Fibroblast of skin of right quadriceps (primary cell): ENCODE data around the gene CFAP99.
"Not testable (repeated sequence)": the region's sequence is repeated elsewhere in the genome, so short reads cannot be mapped to it uniquely, and the experiment has no call there.

Experiments
- DNase-seq: peaks from one replicate; pipeline ENCODE4 v3.0.0-alpha.2; 2013

CFAP99 gene

DNA sequence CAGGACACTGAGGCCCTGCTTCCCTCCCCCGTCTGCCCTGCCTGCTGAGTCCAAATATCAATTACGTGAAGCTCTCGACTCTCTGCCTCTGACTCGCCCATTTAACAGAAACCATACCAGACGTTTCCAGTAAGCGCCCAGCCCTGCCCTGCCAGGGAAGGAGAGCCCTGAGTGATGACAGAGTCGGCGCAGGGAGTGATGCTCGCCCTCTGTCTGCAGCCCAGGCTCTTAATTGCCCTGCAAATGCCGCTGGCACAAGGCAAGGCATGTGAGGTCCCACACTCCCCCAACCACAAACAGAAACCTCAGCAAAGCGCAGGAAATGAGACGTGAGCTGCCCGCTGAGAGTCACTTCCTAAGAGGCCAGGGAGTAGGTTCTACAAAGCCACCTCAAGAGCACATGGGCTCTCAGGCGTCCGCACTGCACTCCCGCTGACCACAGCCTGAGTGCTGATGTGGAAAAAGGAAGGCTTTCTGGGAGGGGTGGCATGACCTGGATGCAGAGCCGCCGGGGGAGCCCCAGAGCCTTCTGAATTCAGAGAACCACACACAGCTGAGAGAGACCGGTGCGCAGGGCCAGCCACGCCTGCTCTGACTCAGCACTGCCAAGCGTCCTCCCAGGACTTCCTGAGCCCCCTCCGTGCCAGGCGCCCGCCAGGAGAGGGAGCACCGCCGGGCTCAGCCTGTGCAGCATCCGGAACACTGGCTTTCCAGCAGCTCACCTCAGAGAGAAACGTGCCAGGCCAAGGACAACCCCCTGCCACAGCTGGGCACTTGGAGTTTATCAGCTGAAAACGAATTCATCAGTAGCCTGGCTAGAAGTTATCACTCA is 5.7 kb upstream of the CFAP99 start:
- peak; percentile 85 for DNase-seq

DNA sequence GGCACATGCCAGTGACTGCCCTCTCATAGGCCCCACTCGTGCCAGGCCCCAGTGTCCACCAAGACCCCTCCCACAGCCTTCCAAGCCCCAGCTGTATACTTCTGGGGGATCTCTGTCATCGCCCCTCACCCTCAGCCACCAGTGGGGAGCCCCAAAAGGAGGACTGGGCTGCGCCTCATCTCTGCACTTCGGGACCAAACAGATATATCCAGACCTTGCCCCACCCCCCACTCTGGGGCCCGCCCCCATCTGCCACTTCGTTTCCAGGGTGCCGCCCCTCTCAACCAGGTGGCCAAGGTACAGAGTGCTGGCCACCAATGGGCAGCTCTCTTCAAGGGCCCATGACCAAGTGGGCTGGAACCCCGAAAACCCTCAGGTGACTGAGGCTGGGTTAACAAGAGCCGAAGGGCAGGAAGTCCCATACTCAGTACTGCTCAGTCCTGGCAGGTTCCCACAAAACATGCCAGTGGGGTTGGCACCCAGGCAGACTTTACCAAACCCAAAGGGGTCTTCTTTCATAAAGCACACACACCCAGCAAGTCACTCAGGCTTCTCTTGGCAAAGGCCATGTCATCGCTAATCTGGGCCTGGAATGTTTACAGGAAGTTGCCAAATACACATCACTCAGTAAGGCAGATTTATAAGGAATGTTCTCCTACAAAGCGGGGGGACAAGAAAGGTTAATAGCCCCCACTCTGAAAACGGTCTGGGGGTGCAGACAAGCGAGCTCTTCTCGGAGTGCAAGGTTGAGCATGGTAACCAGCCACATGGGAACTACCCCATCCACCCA is 4.7 kb upstream of the CFAP99 start:
- DNase-seq: peak; percentile 15

DNA sequence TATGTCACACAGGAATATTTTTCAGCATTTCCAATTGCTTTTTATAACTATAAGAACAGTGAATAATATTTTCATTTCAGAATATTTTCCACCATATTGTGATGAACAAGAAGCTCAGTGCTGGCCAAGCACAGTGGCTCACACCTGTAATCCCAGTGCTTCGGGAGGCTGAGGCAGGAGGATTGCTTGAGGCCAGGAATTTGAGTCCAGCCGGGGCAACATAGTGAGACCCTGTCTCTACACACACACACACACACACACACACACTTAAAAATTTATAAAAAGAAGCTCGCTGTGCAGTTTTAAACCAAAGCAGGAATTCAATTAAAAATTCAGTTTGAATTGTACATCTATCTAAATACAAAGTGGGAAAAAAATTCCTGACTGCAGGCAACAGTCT is 3.5 kb upstream of the CFAP99 start:
- no peak for DNase-seq

DNA sequence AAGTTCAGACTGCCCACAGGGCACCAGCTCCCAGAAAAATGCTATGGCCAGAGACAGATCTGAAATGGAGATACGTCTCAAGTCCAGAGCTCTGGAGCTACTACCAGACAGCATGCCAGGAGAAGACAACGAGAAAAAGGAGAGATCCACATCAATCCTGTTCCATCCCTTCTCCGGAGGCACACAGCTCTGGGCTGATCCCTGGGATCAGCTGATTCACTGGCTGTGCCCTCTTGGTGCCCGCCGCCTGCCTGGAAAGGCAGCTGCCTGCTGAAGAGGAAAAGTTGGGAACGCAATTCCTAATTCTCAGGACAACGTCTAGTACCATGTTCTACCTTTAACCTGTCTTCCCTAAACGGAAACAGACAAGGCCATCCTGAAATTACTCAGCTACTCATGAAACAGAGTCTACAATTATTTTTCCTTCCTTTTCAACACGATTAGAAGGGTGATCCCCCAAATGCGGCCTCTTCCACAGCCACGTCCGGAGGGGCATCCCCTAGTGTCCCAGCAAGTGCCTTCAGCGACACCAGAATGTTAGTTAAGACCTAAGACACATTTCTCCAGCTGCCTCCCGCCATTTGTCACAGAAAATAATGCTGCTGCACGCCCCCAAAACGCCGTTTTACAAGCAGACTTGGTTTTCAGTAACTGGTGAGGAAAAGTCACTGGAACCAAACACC is 2.7 kb upstream of the CFAP99 start:
- no peak for DNase-seq

DNA sequence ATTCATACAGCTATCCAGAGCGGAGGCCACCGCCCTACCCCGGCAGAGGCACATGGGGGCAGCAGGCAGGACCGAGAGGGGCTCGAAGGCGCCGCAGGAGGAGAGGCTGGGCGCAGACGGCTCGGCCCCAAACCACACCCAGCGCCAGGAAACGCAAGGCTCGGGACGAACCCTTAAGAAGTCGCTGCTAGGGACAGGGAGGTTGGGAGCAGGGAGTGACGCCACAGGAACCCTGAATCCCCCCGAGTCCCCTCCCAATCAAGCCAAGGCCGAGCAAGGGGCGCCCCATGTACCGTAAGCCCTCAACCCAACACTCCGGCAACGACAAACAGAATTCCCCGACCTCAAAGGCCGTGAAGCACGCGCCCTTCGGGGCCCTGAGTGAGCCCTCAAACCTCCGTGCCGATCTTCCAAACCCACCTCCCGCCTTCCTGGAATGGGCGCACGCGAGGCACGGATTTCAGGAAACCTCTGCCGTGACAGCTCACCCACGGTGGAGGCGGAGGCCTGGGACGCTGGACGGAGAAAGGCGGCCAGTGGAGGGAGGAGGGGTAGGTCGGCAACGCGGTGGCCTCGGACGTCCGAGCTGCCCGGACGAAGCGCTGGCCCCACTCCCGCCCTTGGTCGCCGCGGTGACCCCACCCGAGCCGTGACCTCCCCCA is 2.1 kb upstream of the CFAP99 start:
- no peak for DNase-seq

DNA sequence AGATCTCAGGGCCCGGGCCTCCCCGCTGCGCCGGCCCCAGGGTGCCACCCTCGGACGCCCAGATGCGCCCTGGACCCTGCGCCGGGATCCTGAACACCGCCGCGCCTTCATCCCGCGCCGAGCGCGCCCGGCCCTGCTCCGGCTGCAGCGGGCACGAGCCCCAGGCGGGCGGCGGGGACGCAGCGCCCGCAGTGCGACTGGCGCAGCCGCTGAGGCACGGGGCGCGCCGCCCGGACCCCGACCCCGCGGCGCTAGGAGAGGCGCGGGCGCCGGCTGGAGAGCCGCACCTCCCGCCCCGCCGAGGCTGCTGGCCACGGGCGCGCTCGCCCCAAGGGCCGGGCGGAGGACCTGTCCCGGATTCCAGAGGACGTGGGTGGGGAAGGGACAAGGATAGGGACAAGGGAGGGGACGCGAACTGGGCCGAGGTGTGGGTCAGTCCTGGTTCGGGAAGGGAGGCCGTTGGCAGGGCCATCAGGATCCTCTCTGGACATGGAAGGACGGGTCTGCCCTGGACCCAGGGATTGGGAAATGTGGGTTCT is 1.5 kb upstream of the CFAP99 start:
- DNase-seq: no peak

DNA sequence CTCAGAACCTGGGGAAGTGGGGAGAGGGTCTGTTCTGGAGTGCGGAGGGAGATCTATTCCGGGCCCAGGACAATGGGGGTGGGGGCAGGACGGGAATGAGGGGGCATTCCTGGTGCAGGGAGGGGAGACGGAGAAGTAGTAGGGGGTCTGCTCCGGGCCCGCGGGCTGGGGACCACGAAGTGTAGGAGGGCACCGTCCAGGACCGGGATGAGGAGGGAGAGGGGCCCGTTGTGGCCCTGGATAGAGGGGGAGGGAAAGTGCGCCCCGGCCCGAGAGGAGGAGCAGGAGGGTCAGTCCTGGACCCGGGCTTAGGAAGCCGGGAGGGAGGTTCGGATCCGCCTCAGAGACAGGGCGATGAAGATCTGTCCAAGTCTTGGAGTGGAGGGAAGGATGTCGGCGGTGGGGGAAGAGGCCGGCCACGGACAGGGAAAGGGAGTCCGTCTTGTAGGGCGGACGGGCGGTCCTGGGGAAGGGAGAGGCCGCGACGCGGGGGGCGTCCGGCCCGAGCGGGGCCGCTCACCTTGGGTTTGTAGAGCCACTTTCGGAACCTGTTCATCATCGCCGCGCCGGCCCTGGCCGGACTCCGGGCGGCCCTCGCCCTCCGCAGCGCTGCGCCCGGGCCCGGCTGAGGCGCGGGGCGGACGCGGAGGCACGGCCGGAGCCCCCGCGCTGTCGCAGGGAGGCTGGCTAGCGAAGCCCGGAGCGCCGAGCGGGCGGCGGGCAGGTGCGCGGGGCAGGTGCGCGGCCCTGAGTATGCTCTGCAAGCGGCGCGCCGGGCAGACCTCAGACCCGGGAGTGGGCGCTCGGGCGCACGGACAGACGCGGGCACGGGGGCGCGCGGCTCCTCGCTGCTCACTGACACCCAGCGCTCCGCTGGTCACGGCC is 748 bp upstream of the CFAP99 start, which contains the start of gene ZFYVE28:
Gene ZFYVE28 (minus strand): TSS at position 881 of the 885 bp plus-strand sequence. CDS start 322 bp downstream, at position 559.
- DNase-seq: no peak

DNA sequence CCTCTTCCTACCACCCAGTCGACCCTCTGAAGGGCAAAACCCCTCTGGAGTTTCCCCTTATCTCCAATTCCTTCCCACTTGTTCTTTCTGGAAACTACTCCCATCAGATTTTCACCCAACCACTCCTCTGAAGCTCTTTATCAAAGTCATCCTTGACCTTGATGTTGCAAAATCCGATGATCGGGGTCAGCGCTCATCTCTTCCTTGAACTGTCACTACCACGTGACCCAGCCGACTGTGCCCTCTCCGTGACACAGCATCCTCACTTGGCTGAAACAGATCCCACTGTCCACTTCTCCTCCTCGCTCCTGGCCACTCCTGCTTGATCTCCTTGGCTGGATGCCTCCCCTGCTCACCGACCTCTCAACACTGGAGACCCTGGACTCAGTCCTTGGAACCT is 1.1 kb downstream of the CFAP99 start:
- DNase-seq: no peak

DNA sequence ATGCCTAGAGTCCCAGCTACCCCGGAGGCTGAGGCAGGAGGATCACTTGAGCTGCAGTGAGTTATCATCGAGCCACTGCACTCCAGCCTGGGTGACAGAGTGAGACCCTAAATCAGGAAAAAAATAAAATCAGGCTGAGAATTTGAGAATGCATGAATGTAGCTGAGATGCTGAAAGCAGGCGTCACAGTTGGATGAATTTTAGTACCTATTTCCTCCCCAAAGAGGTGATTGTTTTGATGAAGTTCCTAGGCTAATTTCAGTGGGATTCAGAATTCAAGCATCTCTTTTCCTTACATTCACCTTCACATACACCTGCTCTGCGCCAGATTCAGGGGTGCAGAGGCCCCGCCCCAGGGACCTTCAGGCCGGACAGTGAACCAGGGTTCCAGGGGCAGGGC is 3.2 kb downstream of the CFAP99 start:
- no peak for DNase-seq

DNA sequence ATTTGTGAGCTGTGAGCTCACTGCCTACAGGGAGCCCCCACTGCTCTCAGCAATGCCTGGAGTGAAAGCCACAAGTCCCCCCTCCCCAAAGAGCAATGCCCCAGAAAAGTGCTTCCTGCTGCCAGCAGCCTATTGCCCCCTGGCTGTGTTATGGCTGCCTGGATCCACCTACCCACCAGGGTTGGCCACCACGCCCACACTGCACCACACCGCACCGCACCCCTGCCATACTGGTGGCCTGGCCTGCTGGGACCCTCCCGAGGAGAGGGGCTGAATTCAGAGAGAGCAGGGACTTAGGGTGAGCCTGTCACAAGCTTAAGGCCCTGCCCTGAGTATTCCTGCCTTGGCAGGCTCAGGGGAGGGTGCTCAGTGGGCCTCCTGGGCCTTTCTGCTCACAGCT is 4.3 kb downstream of the CFAP99 start:
- DNase-seq: no peak

DNA sequence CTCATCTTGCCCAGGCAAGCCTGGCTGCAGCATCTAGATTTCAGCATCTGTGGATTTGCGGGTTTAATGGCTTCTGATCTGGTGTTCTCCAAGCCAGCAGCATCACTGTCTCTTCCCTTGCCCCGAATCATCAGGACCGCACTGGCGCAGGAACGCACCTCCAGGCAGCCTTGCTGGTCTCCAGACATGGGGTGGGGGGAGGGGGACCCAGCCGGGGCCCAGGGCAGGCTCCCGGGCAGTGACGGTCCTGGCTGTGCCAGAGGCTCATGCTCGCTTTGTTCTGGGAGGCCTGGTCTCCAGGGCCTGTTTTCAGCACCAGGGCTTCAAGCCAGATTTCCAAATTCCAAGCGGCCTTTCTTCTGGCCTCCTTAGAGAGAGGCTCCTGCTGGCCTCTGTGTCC is 4.9 kb downstream of the CFAP99 start:
- DNase-seq: no peak

DNA sequence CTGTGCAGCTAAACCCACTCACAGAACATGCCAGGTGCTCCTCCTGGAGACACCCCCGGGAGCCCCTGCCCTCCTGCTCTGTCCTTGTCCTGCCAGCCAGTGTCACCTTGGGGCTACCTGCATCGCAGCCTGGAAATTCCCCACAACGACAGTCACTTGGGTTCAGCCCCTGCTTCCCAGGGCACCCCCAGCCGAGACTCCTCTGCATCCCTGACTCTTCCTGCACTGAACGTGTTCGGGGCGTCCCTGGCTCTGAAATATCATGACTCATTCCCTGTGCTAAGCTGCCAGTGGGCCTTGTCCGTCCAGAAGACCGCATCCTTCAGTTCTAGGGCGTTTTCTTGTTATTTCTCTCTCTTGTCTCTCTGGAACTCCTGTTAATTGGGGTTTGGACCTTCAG is 5.8 kb downstream of the CFAP99 start:
- no peak for DNase-seq

DNA sequence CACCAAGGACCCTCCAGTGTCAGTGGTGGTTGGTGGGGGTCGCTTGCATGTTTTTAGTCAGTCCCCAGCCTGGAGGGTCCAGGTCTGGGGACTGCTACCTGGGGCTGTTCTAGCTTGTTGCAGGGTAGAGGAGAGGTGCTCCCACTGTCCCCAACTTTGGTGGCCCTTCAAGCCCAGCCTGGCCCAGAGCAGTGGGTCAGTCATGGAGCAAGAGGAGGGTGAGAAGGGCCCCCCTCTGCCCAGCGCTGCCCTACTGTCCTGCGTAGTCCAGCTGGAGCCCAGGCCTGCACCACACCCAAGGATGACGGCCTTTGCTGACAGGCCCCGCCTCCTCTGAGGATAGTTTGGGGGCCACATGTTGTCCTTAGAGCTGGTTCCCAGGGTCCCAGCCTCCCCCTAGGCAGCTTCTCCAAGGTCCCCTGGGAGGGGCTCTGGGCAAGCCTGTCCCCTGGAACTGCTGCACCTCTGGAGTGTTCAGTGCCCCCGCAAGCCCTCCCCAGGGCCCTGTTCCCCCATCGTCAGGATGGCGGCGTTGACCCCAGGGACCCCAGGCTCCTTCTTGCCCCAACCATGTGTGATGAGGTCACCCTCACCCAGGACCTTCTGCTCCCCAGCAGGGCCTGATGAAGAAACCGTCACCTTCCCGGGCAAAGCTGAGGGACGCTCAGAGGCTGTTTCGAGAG is 6.8 kb downstream of the CFAP99 start:
- DNase-seq: no peak

DNA sequence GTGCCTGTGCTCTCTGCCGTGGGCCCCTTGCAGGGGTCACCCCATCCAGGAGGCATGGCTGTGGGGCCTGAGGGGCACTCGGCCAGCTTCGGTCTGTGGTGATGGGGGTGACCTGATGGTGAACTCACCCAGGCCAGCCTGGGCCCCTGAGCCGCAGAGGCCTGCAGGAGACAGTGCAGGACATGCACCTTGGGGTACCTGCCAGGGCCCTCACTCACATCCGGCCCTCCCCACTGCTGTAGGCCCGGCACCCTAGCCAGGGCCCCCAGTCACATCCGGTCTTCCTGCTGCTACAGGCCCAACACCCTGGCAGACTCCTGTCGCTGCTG is 7.3 kb downstream of the CFAP99 start:
- no peak for DNase-seq

DNA sequence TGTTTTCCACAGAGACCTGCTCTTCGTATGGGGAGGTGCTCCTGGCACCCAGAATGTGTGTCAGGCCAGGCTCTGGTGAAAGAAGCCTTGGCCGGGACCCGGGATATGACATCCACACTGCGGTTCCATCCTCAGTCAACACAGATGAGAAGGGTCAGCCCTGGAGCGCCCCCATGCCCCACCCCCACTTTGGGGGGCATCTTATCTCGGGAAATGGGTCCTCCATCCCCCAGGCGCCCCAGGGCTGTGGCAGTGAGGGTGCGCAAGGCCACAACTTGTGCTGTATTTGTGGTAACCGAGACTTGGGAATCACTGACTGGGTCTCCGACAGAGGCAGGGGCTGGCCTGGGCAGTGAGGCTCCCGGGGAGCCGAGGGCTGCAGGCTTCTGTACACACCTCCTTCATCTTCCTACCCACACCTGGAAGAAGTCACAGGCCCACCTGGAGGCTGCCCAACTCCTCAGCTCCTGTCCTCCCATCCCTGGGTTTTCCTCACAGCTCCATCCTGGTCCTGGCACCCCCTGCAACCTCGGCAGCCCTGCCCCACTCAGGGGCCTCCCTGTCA is 8.0 kb downstream of the CFAP99 start:
- DNase-seq: no peak

DNA sequence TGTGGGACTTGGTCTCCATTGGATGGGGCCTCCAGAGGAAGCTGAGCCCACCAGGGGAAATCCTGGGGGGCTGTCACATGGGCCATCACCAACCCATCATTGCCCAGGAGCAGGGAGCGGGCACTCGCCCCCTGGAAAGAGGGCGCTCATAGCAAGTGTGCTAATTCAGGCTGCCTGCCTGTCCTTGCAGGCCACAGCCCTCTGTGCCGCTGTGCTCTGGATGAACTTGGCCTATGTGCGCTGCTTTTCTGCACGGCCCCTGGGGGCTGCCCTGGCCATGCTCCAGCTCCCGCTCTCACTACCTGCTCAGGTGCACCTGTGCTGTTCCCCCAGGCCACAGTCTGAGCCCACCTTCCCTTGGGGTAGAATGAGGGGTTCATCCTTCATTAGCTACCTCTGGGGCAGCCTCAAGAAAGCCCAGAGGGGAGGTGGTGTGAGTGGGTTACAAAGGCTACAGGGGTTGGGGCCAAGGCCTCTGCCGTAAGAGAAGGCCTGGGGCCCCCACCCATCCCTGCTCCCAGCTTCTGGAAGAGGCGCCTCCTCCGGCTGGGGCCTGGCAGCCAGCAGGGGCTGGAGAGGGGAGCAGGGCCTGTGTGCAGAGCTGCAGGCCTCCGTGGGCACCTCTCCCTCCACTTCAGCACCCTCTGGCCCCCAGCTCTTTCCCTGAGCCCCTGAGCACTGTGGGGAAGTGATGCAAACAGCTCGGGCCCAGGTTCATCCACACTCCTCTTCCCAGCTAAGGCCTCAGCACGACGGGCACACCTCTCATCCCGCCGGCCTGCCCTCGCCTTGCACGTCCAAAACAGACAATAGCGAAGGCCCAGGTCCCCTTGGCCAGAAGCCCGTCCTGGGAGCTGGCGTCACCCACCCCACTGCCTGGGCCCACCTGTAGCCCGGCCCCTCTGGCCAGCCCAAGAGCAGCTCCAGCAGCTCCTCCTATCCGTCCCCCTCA is 8.9 kb downstream of the CFAP99 start:
- no peak for DNase-seq

DNA sequence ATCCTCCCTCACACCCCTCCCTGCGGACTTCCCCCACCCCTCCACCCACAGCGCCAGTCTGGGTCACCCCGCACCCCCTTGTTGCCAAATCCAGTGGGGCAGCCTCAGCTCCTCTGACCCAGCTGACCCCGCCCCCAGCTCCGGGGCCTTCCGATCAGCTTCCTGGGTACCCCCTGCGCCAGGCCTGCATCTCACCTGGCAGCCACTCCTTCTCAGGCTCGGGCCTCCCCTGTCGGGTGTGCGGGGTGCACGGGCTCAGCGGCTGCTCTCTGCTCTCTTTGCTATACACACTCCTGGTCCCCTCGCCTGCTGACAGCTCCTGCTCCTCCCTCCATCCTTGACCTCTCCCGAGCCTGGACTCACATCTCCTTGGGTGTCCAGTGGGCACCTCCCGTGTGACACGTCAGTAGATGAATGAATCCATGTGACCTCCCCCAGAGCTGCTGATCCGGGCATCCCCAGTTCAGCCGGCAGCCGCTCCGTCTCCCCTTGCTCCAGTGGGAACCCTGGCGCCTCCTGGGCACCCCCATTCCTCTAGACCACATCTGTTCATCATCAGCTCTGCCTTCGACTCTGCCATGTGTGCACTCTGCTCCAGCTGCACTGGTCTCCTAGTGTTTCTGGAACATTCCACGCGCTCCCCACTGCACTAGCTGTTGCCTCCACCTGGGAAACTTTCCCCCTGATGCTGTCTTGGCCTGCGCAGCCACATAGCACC is 9.9 kb downstream of the CFAP99 start:
- DNase-seq: no peak

DNA sequence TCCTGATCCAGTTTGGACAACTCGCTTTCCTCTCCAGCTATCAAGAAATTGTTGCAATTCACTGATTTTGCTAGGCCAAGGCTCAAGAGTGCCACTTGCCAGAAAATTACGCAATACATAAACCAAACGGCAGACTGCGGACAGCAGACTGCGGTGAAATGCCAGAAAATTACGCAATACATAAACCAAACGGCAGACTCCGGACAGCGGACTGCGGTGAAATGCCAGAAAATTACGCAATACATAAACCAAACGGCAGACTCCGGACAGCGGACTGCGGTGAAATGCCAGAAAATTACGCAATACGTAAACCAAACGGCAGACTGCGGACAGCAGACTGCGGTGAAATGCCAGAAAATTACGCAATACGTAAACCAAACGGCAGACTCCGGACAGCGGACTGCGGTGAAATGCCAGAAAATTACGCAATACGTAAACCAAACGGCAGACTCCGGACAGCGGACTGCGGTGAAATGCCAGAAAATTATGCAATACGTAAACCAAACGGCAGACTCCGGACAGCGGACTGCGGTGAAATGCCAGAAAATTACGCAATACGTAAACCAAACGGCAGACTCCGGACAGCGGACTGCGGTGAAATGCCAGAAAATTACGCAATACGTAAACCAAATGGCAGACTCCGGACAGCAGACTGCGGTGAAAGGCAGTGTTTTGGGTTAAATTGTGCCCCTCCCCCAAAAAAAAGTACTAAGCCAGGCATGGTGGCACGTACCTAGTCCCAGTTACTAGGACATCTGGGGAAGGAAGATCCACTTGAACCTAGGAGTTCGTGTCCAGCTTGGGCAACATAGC is 11.4 kb downstream of the CFAP99 start:
- DNase-seq: not testable (repeated sequence)
